ENCODE measurements around the gene RBM43.

Gene RBM43

DNA sequence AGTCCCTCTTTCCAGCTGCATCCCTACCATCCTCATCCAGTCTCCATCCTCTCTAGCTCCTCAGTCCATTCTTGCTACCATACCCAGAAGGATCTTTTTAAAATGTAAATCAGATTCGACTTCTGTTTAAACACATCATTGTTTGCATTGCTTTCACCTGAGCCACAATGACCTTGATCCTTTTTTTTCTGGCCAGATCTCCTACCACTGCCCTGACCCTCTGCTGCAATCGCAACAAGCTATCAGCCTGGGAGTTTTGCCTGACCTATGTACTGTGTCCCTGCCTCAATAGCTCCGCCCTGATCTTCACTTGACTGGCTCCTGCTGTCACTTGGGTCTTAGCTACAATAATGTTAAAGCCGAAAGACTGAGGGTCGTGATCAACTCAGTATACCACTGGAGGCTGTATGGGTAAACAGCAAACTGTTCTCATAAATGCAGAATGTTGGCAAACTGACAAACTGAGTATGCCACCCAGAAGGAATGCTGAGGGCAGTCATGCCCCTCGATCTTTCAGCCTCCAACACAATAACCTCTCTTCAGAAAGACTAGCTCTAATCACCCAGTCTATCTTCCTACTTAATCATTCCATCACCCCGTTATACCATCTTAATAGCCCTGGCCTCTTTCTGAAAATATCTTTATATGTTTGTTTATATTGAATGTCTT lies 2.6 kb upstream of the RBM43 start:
- TF ChIP-seq, protein P1, sequence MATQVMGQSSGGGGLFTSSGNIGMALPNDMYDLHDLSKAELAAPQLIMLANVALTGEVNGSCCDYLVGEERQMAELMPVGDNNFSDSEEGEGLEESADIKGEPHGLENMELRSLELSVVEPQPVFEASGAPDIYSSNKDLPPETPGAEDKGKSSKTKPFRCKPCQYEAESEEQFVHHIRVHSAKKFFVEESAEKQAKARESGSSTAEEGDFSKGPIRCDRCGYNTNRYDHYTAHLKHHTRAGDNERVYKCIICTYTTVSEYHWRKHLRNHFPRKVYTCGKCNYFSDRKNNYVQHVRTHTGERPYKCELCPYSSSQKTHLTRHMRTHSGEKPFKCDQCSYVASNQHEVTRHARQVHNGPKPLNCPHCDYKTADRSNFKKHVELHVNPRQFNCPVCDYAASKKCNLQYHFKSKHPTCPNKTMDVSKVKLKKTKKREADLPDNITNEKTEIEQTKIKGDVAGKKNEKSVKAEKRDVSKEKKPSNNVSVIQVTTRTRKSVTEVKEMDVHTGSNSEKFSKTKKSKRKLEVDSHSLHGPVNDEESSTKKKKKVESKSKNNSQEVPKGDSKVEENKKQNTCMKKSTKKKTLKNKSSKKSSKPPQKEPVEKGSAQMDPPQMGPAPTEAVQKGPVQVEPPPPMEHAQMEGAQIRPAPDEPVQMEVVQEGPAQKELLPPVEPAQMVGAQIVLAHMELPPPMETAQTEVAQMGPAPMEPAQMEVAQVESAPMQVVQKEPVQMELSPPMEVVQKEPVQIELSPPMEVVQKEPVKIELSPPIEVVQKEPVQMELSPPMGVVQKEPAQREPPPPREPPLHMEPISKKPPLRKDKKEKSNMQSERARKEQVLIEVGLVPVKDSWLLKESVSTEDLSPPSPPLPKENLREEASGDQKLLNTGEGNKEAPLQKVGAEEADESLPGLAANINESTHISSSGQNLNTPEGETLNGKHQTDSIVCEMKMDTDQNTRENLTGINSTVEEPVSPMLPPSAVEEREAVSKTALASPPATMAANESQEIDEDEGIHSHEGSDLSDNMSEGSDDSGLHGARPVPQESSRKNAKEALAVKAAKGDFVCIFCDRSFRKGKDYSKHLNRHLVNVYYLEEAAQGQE (IDR thresholded peaks at IDR 0.05; ENCODE audit: insufficient read depth in 1 of 2, low read depth in 2 of 2, low read length in 2 of 2): no peak
- TF ChIP-seq POLR2AphosphoS5 (IDR thresholded peaks at IDR 0.05; ENCODE audit: low read depth, low read length) (no peak), FOXP2 (optimal IDR thresholded peaks at IDR 0.05; ENCODE audit: borderline replicate concordance, extremely low read depth, extremely low read length, insufficient read depth) (no peak), SIN3A (IDR thresholded peaks at IDR 0.05; ENCODE audit: borderline replicate concordance, insufficient read depth, low read length) (no peak), TAF1 (IDR thresholded peaks at IDR 0.05; ENCODE audit: borderline replicate concordance, insufficient read depth, low read length) (no peak)

DNA sequence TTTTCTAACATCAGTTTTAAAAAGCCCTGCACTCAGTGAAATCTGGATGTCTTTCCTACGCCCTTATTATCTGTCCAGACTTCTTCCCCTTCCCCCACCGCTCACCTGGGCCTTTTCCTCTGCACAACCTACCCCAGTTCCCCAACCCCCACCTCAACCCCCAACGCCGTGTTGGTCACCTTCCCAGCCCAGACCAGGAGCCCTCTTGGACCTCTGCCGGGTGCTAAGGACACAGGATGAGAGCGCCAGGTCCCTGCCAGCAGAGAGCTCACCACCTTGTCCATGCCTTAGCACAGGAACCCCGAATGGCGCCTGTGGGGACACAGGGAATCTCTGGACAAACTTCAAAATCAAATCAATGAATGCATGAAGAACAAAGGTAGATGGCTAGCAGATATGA lies 966 bp upstream of the RBM43 start:
- TF ChIP-seq SIN3A (IDR thresholded peaks at IDR 0.05; ENCODE audit: borderline replicate concordance, insufficient read depth, low read length) (no peak), POLR2AphosphoS5 (IDR thresholded peaks at IDR 0.05; ENCODE audit: low read depth, low read length) (no peak), TAF1 (IDR thresholded peaks at IDR 0.05; ENCODE audit: borderline replicate concordance, insufficient read depth, low read length) (no peak), FOXP2 (optimal IDR thresholded peaks at IDR 0.05; ENCODE audit: borderline replicate concordance, extremely low read depth, extremely low read length, insufficient read depth) (no peak)
- TF ChIP-seq, protein P1 (IDR thresholded peaks at IDR 0.05; ENCODE audit: insufficient read depth in 1 of 2, low read depth in 2 of 2, low read length in 2 of 2): no peak

DNA sequence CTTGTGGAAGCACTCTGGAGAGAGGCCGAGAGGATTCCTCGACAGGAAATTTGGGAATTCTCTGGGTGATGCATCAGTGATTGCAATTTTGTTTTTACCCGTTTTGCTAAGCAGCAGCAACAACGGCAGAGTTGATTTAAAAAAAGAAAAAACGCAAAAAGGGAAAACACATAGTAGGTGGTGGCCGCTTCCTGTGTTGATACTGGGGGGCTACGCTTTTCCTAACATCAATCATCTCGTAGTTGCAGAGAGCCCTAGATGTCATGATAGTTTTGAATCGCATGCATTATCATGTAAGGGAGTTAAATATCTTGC lies 271 bp upstream of the RBM43 start:
- no peak for TF ChIP-seq SIN3A (IDR thresholded peaks at IDR 0.05; ENCODE audit: borderline replicate concordance, insufficient read depth, low read length)
- TF ChIP-seq, protein P1 (IDR thresholded peaks at IDR 0.05; ENCODE audit: insufficient read depth in 1 of 2, low read depth in 2 of 2, low read length in 2 of 2): 0 out of 4 replicates have a peak, but pooled peaks of 1 of the 2 experiments have one; percentile 3

DNA sequence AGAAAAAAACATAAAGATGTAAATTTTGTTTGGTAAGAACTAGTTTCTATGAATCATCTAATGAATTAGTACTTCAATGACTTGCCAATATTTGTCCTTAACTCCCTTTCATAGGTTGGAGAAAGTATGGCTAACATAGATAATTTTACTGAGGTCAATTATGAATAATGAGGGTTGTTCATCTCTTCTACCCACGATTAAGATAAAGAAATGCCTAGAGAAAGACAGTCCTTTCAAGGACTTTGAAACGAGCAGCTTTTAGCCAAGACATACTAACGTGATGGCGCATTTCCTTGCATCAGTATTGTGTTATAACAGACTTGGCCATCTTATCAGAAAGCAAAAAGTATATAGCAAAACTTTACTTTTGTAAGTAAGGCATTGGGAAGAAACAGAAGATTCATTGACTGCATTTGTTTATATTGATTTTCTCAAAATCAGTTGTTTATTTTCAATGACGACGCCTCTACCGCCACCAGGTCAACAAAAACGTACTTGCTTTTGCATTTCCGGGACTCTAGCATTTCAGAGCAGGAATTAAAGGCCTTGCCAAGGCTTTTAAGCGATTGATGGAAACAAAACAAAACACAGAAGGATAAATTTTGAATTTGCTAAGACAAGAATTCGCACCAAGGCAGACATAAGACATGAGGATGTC lies 961 bp downstream of the RBM43 start:
- TF ChIP-seq POLR2AphosphoS5 (IDR thresholded peaks at IDR 0.05; ENCODE audit: low read depth, low read length) (no peak), TAF1 (IDR thresholded peaks at IDR 0.05; ENCODE audit: borderline replicate concordance, insufficient read depth, low read length) (no peak), SIN3A (IDR thresholded peaks at IDR 0.05; ENCODE audit: borderline replicate concordance, insufficient read depth, low read length) (no peak), FOXP2 (optimal IDR thresholded peaks at IDR 0.05; ENCODE audit: borderline replicate concordance, extremely low read depth, extremely low read length, insufficient read depth) (no peak)
- TF ChIP-seq, protein P1 (IDR thresholded peaks at IDR 0.05; ENCODE audit: insufficient read depth in 1 of 2, low read depth in 2 of 2, low read length in 2 of 2): no peak
